Osteoblast (primary cell): ENCODE measurements around the gene AUTS2. TPM values are rescaled to one million over a fixed set of nuclear protein-coding genes. Genes with fewer than 3 reads are reported as not detected.

Source experiments
- DNase-seq: peaks from one replicate; pipeline ENCODE4 v3.0.0; 2011; ENCODE audit warnings: low spot score, mixed read lengths; ENCODE audit not compliant: insufficient read length; ENCODE audit errors: missing footprints
- H2AFZ ChIP-seq: 2 replicates; pipeline ENCODE4 v1.6.0; 2011; ENCODE audit warnings: mild to moderate bottlenecking, low read length
- H3K27ac ChIP-seq: 2 replicates; pipeline ENCODE4 v1.5.1; 2011; ENCODE audit warnings: mild to moderate bottlenecking, low read depth, low read length, moderate library complexity
- H3K27me3 ChIP-seq: 2 replicates; pipeline ENCODE4 v1.6.0; 2012; ENCODE audit warnings: mild to moderate bottlenecking, control low read depth, inconsistent platforms, low read length, moderate library complexity; ENCODE audit not compliant: insufficient read depth
- H3K36me3 ChIP-seq: 2 replicates; pipeline ENCODE4 v1.5.1; 2011; ENCODE audit warnings: mild to moderate bottlenecking, low read length, control low read depth, moderate library complexity; ENCODE audit not compliant: insufficient read depth
- H3K4me1 ChIP-seq: 2 replicates; pipeline ENCODE4 v1.5.1; 2011; ENCODE audit warnings: mild to moderate bottlenecking, low read length, control low read depth, moderate library complexity; ENCODE audit not compliant: insufficient read depth
- H3K4me2 ChIP-seq: 2 replicates; pipeline ENCODE4 v1.6.0; 2011; ENCODE audit warnings: mild to moderate bottlenecking, low read length; ENCODE audit not compliant: insufficient read depth
- H3K4me3 ChIP-seq: fragments of 200-600 bp; sonication (generic); 3 replicates; pipeline ENCODE4 v1.5.1; 2012; ENCODE audit warnings: mild to moderate bottlenecking, low read length, inconsistent platforms; ENCODE audit not compliant: insufficient read depth
- H3K79me2 ChIP-seq: 2 replicates; pipeline ENCODE4 v1.6.0; 2012; ENCODE audit warnings: mild to moderate bottlenecking, low read length, control low read depth, inconsistent platforms; ENCODE audit not compliant: insufficient read depth
- H3K9me3 ChIP-seq: 2 replicates; pipeline ENCODE4 v1.5.1; 2011; ENCODE audit warnings: low read depth, low read length, control low read depth
- H4K20me1 ChIP-seq: 2 replicates; pipeline ENCODE4 v1.6.0; 2012; ENCODE audit warnings: mild to moderate bottlenecking, low read length, control low read depth; ENCODE audit not compliant: insufficient read depth
- total RNA-seq: library from RNA; depleted of rRNA; stranded (reverse); fragments of >200 nt; gene quantifications from 2 replicates; pipeline ENCODE4 v1.2.3, GENCODE V29; 2012
- TF ChIP-seq, protein P1 (sequence below): IDR thresholded peaks from 2 replicates; pipeline ENCODE4 v1.5.1; 2011; ENCODE audit warnings: mild to moderate bottlenecking, low read depth, low read length, moderate library complexity; ENCODE audit errors: extremely low read depth

Gene AUTS2
- total RNA-seq, 1 donor, result 15.2 TPM

DNA sequence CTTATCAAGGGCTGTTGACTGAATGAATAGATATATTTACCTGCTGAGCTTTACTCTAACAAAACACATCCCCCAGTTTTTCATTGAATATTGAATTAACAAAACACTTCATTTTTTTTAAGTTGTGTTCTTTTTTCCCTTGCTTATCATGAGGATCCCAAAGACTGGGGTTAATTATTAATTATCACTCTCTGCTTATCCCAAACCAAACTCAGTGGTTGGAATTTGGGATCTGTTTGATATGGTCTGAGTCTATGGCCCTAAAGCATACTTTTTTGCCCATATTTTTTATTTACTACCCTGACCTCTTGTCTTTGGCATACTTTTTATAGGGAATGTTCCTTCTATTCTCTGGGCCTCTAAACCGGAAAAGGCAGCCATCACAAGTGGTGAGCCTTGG lies 836.5 kb downstream of the AUTS2 start:
- H3K79me2 ChIP-seq, result no peaks in the 10 kb centered on the region
- no peak overlapping the region for H3K27ac ChIP-seq
- no peaks in the 10 kb centered on the region for H3K9me3 ChIP-seq
- TF ChIP-seq, protein P1, sequence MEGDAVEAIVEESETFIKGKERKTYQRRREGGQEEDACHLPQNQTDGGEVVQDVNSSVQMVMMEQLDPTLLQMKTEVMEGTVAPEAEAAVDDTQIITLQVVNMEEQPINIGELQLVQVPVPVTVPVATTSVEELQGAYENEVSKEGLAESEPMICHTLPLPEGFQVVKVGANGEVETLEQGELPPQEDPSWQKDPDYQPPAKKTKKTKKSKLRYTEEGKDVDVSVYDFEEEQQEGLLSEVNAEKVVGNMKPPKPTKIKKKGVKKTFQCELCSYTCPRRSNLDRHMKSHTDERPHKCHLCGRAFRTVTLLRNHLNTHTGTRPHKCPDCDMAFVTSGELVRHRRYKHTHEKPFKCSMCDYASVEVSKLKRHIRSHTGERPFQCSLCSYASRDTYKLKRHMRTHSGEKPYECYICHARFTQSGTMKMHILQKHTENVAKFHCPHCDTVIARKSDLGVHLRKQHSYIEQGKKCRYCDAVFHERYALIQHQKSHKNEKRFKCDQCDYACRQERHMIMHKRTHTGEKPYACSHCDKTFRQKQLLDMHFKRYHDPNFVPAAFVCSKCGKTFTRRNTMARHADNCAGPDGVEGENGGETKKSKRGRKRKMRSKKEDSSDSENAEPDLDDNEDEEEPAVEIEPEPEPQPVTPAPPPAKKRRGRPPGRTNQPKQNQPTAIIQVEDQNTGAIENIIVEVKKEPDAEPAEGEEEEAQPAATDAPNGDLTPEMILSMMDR, result no peak
- H3K27me3 ChIP-seq, result no peaks in the 10 kb centered on the region
- no peak overlapping the region for H3K4me2 ChIP-seq
- H3K36me3 ChIP-seq, result no peaks in the 10 kb centered on the region
- no peaks in the 10 kb centered on the region for H4K20me1 ChIP-seq
- H2AFZ ChIP-seq, result no peak overlapping the region
- no peak overlapping the region for H3K4me3 ChIP-seq
- H3K4me1 ChIP-seq, result no peaks in the 10 kb centered on the region
- no peak for DNase-seq

DNA sequence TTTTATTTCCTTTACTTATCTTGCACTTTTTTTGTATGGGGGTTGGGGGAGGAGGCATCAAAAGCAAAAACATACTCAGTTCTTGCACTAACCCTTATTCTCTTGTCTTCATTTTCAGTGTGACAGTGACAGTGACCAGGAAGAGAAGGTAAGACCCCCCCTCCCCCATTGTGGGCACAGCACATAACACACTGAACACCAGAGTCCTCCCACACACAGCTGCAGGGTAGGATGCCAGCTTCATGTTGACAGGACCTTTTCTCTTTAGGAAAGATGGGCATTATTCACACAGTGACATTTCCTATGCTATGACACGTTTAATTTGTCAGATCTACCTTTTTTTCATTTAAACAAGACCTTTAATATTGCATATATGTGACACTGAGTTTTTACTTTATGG lies 837.4 kb downstream of the AUTS2 start:
- TF ChIP-seq, protein P1, result no peak
- Histone ChIP-seq H4K20me1 (no peaks in the 10 kb centered on the region), H3K79me2 (no peaks in the 10 kb centered on the region), H3K9me3 (no peaks in the 10 kb centered on the region), H3K4me2 (no peak overlapping the region), H3K4me1 (no peaks in the 10 kb centered on the region), H3K27ac (no peak overlapping the region), H3K27me3 (no peaks in the 10 kb centered on the region), H3K4me3 (no peak overlapping the region), H2AFZ (no peak overlapping the region), H3K36me3 (no peaks in the 10 kb centered on the region)
- peak; percentile 65 for DNase-seq

DNA sequence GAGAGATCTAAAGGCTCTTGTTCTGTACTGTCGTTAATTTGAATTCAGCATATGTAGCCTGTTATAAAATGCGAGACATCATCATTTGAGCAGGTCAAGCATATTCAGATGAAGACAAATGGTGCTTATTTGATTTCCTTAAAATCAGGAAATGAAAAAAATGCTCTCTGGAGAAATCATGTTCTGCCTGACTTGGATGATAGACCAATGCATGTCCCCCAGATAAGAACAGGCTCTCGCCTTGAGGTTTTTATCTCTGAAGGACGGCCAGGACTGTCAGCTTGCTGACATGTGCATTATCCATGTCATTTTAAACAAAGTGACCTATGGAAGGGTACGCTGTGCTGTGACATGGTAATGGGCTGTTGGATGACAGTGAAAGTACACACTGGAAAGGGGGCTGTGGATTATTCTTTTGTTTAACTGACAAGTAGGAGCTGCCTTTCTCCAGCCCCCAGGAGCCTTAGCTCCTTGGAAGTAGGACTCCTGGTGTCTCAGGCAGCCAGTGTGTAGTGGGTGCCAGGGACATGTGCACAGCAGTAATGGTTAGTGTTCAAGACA lies 838.6 kb downstream of the AUTS2 start:
- H3K27ac ChIP-seq, result no peak overlapping the region
- no peak overlapping the region for H2AFZ ChIP-seq

DNA sequence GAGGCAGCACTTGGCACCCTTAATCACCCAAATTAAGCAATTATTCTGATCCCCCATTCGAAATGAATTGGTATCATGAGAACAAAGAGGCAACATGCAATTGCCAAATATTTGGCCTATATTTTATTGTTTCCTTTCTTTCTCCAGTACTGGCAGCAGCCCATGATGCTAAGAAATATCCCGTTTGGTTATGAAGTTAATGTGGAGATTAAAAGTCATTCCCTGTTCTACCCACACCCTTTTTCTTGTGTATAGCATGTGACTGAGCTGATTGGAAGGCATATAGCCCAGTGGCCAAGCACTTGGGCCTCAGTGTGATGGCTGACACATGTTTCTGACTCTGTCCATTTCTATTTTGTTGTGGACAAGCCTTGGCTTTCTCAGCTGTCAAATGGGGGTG lies 841.4 kb downstream of the AUTS2 start:
- no peaks in the 10 kb centered on the region for H3K79me2 ChIP-seq
- H2AFZ ChIP-seq, result no peak overlapping the region
- no peaks in the 10 kb centered on the region for H3K36me3 ChIP-seq
- TF ChIP-seq, protein P1, result no peak
- no peak overlapping the region for H3K27ac ChIP-seq
- DNase-seq, result no peak
- H3K4me3 ChIP-seq, result no peak overlapping the region
- H3K27me3 ChIP-seq, result no peaks in the 10 kb centered on the region
- no peaks in the 10 kb centered on the region for H4K20me1 ChIP-seq
- H3K9me3 ChIP-seq, result no peaks in the 10 kb centered on the region
- H3K4me1 ChIP-seq, result no peaks in the 10 kb centered on the region
- H3K4me2 ChIP-seq, result no peak overlapping the region

More for the DNA sequence above, 838.6 kb downstream of the AUTS2 start:
- H3K4me1 ChIP-seq, result no peaks in the 10 kb centered on the region
- no peaks in the 10 kb centered on the region for H3K36me3 ChIP-seq
- H3K4me2 ChIP-seq, result no peak overlapping the region
- H3K9me3 ChIP-seq, result no peaks in the 10 kb centered on the region
- no peaks in the 10 kb centered on the region for H3K27me3 ChIP-seq
- H4K20me1 ChIP-seq, result no peaks in the 10 kb centered on the region
- TF ChIP-seq, protein P1, result no peak
- no peak overlapping the region for H3K4me3 ChIP-seq
- no peak for DNase-seq
- no peaks in the 10 kb centered on the region for H3K79me2 ChIP-seq
